Retinal pigment epithelial cell (primary cell): ENCODE results near the gene TSACC.

Experiments used
- DNase-seq: peaks from one replicate; pipeline ENCODE4 v3.0.0-alpha.2; 2010; ENCODE audit warnings: low read depth
- H3K4me3 ChIP-seq: 2 replicates; pipeline ENCODE4 v1.5.1; 2011; ENCODE audit warnings: mild to moderate bottlenecking, low read length, control low read depth, moderate library complexity
- TF ChIP-seq, protein P1 (sequence below): conservative IDR thresholded peaks from 2 replicates; pipeline ENCODE4 v1.5.1; 2011; ENCODE audit warnings: low read depth, low read length, control low read depth, inconsistent platforms

TSACC gene

DNA sequence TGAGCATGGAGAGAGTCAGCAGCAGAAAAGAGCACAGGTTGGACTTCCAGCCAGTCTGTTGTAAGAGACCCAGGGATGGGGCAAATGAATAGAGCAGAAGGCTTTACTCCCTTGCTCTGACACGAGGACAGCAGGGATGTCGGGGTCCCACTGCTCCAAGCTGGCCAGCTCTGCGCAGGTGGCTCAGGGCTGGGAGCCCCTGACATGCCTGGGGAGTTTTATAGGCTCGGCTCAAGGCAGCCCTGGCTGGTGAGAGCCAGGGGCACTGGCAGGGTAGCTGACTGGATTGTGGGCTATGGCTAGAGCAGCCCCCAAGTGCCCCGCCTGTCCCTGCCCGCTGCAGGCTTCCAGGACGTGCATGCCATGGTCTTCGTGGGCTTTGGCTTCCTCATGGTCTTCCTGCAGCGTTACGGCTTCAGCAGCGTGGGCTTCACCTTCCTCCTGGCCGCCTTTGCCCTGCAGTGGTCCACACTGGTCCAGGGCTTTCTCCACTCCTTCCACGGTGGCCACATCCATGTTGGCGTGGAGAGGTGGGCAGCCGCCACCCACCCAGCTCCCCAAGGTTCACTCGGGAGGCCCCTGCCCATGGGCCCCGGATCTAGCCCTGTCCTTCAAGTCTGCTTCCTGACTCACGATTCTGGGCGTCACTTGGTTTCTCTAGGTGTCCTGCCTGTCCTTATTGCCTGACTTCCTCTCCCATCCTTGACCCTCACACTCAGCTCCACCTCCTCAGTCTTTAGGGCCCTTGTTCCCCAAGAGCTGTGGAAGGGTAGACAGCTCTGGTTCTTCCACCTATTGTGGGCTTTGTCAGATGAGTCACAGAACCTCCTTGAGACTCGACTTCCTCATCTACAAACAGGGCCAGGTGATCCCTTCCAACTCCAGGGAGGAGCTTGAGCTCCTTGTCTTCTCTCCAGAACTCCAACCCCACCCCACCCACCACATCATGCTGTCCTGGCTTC, 38.9 kb downstream of the TSACC start:
- DNase-seq: no peak
- no peak overlapping the region for H3K4me3 ChIP-seq
- TF ChIP-seq, protein P1, sequence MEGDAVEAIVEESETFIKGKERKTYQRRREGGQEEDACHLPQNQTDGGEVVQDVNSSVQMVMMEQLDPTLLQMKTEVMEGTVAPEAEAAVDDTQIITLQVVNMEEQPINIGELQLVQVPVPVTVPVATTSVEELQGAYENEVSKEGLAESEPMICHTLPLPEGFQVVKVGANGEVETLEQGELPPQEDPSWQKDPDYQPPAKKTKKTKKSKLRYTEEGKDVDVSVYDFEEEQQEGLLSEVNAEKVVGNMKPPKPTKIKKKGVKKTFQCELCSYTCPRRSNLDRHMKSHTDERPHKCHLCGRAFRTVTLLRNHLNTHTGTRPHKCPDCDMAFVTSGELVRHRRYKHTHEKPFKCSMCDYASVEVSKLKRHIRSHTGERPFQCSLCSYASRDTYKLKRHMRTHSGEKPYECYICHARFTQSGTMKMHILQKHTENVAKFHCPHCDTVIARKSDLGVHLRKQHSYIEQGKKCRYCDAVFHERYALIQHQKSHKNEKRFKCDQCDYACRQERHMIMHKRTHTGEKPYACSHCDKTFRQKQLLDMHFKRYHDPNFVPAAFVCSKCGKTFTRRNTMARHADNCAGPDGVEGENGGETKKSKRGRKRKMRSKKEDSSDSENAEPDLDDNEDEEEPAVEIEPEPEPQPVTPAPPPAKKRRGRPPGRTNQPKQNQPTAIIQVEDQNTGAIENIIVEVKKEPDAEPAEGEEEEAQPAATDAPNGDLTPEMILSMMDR: no peak

DNA sequence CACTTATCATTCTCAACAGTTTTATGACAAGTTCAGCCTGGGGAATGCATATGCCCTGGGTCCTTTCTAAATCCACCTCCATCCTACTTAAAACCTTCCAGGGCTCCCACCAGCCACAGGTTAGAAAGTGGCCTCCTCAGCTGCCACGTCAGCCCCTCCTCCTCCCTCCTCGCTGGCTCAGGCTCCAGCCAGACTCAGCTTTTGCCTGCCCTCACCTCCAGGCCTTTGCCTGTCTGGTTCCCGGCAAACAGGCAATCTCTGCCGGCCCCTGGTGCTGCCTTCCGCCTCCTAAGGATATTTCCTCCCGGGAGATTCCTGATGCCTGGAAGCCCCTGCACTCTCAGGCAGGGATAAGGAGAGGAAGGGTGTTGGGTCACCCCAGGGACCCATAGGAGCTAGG, 40.2 kb downstream of the TSACC start:
- no peak for DNase-seq
- no peak overlapping the region for H3K4me3 ChIP-seq
- TF ChIP-seq, protein P1: no peak

DNA sequence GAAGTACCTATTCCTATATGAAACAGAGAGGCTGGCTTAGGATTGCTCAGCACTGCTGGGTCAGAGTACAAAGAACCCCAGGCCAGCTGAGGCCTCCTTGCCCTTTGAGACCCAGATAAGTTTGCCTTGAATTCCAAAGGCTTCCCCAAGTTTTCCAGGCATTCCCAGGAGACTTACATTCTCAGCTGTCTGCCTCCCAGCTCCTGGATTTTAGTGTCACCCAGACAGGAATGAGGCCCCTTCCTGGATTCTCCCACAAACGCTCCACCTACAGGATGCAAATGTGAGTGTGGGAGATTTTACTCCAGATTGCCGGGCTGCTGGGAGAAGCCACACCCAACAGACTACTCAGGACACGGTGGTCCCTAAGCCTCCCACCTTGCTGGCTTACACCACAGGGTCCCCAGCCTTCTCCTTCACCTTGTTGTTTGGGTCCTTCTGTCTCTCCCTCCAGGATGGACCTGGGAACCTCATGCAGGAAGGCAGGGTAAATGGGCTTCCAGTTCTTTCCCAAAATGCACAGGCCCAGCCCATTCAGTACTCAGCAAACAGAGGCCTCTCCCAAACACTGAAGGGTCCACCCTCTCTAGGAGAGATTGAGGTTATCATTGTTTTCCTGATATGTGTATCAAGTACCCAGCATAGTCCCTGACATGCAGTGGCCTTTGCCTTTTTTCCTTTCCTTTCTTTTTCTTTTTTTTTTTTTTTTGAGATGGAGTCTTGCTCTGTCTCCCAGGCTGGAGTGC, 41.3 kb downstream of the TSACC start:
- no peak for DNase-seq
- TF ChIP-seq, protein P1: peak; percentile 14
- H3K4me3 ChIP-seq: no peak overlapping the region

DNA sequence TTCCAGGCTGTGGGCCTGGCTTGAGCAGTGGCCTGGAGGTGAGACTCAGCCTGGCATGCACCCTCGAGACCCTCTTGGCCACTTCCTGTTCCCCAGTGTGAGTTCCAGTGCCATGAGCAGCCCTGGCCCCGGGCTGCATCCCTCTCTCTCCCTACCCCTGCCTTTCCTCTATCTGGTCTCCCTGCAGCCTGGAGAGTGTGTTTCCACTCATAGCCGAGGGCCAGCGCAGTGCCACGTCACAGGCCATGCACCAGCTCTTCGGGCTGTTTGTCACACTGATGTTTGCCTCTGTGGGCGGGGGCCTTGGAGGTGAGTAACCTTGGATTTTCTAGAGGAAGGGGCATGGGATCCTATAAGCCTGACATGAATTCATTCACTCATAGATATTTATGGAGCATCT, 44.2 kb downstream of the TSACC start:
- TF ChIP-seq, protein P1: no peak
- no peak for DNase-seq
- H3K4me3 ChIP-seq: no peak overlapping the region

DNA sequence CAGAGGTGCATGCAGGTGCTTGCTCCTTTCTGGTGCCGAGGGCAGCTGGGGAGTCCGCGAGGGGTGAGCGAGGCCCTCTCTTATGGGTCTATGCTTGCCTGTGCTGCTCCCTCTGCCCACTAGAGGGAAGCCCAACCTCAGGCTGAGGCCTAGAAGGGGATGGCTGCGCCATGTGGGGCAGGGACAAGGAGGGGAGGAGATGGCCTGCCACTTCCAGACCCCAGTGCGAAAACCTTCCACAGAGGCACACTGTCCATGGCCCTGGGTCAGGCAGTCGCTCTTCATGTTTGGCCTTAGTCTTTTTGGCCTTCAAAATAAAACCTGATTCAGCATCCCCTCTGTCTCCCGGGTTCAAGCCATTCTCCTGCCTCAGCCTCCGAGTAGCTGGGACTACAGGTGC, 44.7 kb downstream of the TSACC start:
- no peak overlapping the region for H3K4me3 ChIP-seq
- DNase-seq: peak; percentile 14
- TF ChIP-seq, protein P1: peak; percentile 95

DNA sequence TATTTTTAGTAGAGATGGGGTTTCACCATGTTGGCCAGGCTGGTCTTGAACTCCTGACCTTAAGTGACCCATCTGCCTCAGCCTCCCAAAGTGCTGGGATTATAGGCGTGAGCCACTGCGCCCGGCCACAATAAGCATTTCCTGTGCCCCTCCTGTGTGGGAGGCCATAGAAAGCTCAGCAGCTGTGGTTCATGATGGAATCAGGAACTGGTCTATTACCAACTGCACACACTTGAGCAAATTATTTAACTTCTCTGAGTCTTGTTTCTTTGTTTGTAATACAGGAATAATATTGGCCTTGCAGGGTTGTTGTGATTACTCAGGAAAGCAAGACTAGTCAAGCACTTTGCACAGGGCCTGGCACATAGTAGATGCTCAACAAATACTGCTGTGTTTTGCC, 45.7 kb downstream of the TSACC start:
- TF ChIP-seq, protein P1: no peak
- no peak overlapping the region for H3K4me3 ChIP-seq

More for the DNA sequence above, 45.7 kb downstream of the TSACC start:
- DNase-seq: no peak
